HG02610 (cell line): ENCODE results near the gene CD300A.
"Not testable (repeated sequence)": the region's sequence is repeated elsewhere in the genome, so short reads cannot be mapped to it uniquely, and the experiment has no call there.

Experiments used
- ATAC-seq: cut with Tn5 transposase; IDR thresholded peaks from one replicate; pipeline ENCODE4 v1.9.1; 2021; ENCODE audit warnings: mild to moderate bottlenecking, moderate library complexity; ENCODE audit not compliant: unreplicated experiment

CD300A gene

DNA sequence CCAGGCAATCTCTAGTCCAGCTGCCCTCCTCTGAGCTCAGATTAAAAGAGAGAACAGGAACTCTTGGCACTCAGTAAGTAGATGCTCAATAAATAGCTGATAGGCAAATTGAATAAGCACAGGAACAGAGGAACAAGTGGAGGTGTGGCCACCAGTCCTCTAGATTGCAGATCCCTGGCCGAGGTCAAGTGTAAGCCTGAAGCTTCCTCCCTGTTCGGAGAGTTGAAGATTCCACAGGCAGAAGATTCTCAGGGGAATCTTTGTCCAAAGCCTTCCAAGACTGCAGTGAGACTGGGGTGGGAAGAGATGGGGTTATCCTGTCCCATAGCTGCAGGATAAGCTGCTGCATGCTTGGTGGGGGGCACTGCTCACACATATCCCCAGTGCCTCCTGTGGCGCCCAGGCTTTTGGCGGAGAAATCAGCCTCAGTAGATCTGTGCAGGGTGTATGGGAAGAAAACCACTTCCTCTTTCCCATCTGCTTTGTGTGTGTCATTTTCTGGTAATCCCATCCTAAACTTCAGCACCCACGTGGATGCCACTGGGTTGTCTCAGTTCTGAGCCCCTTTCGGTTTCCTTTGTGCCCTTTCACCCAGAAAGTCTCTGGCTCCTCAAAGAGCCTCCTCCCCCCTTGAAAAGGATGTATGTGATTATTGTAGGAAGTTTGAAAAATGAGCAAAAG, 12.1 kb downstream of the CD300A start:
- ATAC-seq, result no peak

DNA sequence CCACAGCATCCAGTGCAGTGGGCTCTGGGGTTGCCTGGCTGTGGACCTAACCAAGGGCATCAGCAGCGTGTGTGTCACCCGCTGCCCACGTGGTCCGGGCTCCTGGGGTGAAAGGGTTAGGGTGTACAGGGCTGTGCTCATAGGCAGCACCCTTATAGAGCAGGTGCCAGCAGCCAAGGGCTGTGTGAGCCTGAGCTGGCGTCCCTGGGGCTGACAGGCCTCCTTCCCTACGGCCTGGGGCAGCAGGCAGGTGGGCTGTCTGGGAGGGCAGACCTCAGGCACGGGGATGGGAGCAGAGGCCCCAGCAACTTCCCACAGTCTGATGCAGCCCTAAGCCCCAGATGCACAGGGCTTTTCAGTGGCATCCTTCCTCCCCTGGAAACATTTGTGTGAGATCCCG, 13.9 kb downstream of the CD300A start:
- no peak for ATAC-seq

DNA sequence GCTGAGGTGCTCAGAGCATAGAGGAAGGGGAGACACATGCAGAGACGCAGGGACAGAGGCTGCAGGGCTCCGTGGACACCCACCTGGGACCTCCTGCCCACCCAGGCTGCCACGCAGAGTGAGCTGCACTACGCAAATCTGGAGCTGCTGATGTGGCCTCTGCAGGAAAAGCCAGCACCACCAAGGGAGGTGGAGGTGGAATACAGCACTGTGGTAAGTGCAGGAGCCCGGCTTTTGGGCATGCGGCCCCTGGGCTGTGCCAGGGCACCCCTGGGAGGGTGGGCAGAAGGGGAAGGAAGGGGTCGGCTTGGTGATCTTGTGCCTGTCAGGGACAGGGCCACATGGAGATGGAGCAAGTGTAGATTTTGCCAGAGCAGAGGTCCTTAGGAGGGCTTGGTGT, 15.2 kb downstream of the CD300A start:
- ATAC-seq, result no peak

DNA sequence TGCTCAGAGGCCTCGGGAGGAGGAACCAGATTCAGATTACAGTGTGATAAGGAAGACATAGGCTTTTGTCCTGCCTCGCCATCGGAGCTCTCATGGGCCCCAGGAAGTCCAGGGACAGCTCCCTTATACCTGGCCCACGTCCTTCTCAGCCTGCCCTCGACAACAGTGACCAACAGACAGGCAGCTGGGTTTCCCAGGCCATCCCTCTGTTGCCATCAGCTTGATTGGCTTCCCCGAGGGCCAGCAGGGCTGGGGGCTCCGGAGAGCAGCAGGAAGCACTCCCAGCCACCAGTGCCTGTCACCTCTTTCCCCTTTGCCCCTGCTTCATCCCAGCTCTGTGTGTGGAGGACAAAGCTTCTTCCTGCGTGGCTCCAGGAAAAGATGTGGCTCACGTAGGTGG, 17.6 kb downstream of the CD300A start:
- ATAC-seq, result no peak

DNA sequence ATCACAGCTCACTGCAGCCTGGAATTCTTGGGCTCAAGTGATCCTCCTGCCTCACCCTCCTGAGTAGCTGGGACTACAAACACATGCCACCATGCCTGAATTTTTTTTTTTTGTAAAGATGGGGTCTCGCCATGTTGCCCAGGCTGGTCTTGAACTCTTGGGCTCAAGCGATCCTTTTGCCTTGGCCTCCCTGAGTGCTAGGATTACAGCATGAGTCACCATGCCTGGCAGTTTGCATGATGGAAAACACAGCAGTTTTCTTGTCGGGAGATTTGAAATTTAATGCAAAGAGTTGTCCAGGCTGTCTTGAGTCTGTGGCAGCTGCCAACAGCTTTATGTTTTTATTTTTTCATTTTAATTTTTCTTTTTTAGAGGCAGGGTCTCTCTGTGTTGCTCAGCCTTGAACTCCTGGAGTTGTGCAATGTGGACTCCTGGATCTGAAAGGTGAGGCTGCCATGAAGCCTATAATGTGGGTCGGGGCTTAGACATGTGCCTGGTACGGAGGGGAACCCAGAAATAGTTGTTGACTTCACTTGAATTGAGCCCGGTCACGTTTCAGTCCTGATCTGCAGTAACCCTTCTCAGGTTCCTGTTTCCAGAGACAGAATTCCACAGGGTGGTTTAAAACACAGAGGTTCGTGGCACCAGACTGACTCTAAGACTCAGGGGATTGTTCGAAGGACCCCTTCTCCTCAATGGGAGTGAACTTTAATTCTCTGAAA, 18.7 kb downstream of the CD300A start:
- ATAC-seq, result no peak

DNA sequence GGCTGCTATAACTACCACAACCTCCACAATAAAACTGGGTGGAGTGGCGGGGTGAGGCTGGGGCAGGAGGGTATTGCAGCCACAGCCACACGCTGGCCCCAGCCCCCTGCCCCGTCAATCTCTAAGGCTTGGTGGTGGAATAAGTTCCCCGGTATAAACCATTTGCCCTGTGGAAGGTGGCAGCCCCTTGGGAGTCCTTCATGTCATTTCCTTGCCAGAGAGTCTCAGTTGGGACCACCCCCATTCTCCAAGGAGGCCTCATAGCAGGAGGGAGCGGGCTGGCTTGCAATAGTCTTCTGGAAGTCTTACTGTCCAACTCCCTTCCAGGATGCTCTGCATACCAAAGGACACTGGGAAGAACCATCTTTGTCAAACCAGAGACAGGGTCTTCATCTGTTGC, 19.4 kb downstream of the CD300A start:
- ATAC-seq, result no peak

DNA sequence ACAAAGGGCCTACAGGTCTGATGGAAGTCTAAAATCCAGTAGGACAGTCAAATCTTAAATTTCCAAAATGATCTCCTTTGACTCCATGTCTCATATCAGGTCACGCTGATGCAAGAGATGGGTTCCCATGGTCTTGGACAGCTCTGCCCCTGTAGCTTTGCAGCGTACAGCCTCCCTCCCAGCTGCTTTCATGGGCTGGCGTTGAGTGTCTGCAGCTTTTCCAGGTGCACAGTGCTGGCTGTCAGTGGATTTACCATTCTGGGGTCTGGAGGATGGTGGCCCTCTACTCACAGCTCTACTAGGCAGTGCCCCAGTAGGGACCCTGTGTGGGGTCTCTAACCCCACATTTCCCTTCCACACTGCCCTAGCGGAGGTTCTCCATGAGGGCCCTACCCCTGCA, 21.8 kb downstream of the CD300A start:
- not testable (repeated sequence) for ATAC-seq

DNA sequence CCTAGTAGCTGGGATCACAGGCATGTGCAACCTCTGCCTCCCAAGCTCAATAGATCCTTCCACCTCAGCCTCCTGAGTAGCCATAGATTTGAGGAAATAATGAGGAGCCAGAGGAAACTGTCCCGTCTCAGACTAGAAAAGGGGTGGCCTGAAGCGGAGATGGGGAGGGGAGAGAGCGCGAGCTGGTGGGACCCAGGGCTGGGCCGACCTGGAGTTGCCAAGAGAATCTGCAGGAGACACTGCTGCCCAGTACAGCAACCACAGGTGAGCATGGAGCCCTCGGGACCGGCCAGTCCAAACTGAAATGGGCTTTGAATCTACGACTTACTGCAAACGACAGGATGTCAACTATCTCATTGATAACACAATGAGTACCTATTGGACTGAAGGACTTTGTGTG, 24.3 kb downstream of the CD300A start:
- ATAC-seq, result no peak

DNA sequence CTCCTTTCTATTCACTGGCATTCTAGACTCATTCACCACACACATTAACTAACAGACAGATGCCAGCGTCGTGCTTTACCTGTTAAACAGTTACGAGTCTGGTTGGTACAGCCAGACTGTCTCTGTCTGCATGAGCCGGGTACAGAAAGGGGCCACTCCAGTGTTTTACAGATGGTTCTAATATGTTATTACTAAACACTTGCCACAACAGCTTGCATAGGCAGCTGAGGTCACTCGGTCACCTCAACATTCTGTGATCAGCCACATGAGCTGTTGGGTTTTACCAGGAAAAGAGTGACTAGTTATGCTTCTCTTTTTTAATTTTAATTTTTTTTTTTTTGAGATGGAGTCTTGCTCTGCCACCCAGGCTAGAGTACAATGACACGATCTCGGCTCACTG, 25.2 kb downstream of the CD300A start:
- no peak for ATAC-seq

DNA sequence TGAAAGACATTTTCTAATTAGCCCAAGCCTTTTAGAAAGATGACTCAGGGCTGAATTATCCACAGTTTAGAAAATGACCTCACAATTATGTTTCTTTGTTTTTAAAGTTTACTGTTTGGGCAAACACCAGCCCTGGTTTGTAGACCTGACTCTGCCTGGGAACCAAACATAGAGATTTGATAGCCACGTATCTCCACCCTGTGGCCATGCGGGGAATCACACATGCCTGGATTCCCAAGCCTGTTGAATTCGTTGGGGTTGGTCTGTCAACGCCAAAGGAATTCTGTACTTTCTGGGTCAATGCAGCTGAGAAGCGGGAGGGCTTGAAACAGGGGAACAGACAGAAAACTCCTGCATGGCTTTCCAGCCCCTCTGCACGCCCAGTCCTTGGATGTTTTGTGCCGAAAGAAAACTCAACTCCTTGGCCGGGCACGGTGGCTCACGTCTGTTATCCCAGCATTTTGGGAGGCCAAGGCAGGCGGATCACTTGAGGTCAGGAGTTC, 26.9 kb downstream of the CD300A start:
- no peak for ATAC-seq

DNA sequence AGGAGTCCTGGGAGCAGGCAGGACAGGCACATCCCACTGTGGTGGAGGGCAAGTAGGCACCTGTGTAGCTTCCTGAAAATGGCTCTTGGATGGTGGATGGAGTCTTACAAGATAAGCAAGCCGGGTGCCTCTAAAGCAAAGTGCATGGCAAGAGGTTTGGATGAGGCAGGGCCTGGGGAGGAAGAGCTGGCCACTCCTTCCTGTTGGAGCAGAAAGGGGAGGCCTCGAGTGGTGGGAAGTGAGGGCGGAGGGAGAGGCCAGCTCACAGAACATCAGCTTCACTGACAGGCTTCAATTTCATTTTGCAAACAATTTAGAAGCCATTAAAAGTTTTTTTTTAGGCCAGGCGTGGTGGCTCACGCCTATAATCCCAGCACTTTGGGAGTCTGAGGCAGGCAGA, 31.0 kb downstream of the CD300A start:
- no peak for ATAC-seq

DNA sequence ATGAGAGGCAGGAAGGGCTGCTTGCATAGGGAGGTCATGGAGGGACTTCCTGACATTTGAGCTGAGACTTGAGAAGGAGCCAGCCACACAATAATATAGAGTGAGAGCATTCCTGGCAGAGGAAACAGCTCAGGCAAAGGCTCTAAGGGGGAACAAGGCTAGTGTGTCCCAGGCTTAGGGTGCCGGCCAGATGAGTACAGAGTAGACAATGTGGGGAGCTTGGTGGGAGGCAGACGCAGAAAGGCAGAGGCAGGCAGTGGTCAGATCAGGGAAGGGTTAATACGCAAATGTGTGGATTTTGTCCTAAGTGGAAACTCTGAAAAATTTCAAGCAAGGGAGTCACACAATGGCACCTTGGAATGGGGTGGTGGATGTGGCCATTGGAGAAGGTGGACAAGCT, 33.6 kb downstream of the CD300A start:
- no peak for ATAC-seq

DNA sequence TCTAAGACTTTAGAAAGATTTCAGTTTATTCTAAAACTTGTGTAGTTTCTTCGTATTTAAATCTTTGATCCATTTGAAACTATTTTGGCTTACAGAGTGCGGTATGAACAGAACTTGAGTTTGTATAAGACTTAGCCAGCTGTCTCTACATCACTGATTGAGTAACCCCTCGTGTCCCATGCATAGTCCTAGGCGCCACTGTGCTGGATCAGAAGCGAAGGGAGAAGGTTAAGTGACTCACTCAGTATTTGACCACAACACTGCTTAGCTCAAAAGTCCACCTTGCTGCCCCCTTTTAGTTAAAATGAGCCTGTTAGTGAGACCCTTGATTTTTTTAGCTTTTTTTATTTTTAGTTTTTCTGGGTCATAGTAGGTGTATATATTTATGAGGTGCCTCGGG, 36.4 kb downstream of the CD300A start:
- ATAC-seq, result no peak

DNA sequence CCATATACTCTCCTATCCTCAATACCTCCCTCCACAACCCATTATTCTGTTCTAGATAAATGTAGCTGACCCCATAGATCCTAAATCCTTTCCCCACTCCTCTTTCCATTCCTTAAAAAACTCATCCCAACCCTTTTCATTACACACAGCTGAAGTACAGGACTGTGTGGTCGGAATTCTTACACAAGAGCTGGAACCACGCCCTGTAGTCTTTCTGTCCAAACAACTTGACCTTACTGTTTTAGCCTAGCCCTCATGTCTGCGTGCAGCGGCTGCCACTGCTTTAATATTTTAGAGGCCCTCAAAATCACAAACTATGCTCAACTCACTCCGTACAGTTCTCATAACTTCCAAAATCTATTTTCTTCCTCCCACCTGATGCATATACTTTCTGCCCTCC, 37.5 kb downstream of the CD300A start:
- ATAC-seq, result not testable (repeated sequence)

DNA sequence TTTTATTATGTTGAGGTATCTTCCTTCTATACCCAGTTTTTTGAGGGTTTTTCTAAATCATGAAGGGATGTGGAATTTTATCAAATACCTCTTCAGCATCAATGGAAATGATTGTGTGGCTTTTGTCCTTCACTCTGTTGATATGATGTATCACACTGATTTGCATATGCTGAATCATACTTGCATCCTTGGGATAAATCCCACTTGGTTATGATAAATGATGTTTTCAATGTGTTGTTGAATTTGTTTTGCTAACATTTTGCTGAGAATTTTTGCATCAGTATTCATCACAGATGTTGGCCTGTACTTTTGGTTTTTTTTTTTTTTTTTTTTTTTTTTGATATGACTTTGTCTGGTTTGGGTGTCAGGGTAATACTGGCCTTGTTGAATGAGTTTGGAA, 41.7 kb downstream of the CD300A start:
- no peak for ATAC-seq

DNA sequence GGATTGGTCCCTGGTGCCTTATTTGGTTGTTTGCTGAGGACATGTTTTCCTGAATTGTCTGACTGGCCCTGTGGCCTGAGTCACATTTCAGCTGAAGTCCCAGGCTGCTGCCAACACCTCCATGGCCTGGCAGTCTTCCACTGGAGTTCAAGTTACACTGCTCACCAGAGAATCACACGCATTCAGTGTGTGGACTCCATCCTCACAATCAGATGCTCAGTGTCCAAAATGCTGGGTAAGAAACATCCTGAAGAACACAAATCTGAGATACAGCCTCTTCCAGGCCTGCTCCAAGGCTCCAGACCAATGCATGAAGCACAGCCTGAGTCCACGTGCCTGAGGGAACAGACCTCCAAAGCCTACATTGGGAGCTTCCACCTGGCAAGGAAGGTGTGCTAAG, 45.6 kb downstream of the CD300A start:
- no peak for ATAC-seq

DNA sequence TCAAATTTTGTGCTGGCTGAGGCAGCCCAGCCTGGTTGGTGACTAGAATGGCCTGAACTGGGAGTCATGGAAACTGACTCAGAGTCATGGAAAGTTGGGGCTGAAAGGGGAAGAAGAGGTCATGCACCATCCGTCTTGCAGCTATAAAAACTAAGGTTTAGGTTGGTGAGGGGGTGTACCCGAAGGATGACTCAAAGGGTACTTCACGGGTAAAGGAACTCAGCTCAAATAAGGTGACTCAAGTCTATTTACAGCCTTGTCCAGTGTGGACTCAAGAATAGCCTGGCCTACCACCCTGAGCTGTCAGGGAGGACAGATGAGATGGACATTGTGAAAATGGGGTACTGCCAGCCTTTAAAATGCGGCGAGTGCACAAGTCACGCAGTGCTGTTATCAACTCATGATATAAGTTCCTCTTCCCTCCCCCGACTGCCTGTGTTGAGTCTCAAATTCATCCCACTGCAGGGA, 46.2 kb downstream of the CD300A start:
- peak; percentile 66 for ATAC-seq

DNA sequence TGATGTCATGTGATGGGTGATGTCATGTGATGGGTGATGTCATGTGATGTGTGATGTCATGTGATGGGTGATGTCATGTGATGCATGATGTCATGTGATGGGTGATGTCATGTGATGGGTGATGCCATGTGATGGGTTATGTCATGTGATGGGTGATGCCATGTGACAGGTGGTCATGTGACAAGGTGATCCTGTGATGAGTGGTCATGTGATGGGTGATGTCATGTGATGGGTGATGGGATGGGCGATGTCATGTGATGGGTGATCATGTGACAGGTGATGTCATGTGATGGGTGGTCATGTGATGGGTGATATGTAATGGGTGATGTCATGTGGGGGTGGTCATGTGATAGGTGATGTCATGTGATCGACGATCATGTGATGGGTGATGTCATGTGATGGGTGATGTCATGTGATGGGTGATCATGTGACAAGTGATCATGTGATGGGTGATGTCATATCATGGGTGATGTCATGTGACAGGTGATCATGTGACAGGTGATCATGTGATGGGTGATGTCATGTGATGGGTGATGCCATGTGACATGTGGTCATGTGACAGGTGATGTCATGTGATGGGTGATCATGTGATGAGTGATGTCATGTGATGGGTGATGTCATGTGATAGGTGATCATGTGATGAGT, 47.7 kb downstream of the CD300A start:
- no peak for ATAC-seq

DNA sequence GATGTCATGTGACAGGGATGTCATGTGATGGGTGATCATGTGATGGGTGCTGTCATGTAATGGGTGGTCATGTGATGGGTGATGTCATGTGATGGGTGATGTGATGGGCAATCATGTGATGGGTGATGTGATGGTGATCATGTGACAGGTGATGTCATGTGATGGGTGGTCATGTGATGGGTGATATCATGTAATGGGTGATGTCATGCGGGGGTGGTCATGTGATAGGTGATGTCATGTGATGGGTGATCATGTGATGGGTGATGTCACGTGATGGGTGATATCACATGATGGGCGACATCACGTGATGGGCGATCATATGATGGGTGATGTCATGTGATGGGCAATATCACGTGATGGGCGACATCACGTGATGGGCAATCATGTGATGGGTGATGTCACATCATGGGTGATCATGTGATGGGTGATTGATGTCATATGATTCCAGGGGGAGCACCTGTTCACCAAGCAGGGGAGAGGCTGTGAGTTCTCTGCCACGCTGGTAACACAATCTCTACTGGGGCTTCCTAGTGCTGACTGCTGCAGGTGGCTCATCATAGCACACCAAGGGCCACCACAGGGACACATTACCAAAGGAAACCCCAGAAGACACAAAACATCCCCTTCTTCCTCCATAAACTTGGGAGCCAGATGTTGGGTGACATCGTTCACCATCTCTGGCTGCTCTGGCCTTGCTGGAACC, 48.3 kb downstream of the CD300A start:
- ATAC-seq, result no peak

DNA sequence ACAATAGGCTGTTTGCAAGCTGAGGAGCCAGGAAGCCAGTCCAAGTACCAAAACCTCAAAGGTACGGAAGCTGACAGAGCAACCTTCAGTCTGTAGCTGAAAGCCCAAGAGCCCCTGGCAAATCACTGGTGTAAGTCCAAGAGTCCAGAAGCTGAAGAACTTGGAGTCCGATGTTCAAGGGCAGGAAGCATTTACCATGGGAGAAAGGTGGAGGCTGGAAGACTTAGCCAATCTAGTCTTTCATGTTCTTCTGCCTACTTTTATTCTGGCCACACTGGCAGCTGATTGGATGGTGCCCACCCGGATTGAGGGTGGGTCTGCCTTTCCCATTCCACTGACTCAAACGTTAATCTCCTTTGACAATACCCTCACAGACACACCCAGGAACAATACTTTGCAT, 49.5 kb downstream of the CD300A start:
- ATAC-seq, result no peak

DNA sequence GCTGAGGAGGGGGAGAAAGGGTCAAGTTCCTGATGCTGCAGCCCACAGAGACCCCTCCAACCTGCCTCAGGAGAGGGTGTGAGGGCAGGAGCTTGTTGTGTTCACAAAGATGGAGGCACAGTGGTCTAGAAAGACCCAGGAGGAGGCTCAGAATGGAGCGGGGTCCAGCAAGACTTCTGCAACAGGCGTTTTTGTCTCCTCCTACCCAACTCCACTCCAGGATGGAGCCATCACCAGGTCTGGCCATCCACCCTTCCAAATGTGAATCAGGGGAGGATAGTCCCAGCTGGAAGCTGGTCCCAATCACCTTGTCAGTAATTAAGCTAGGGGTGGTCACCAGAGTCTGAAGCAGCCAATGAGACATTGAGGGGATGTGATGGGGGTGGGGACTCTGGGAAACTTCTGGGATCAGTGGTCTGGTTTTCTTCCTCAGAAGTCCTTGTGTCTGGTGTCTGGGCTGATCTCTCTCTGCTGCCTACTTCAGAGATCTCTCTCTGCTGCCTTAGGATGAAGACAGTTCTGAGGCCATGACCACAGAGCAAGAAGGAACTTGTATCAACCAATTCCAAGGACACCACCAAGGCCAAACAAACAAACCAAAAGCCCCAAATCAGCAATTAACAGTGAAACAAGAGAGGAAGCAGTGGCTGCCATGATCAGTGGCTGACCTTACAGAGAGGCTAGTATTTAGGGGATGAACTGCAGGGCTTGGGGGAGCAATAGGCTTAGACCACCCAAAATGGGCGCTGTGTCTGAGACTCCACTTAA, 50.3 kb downstream of the CD300A start:
- ATAC-seq, result no peak
